ENCODE measurements around the gene DAZAP1.
"Not testable (repeated sequence)": the region's sequence is repeated elsewhere in the genome, so short reads cannot be mapped to it uniquely, and the experiment has no call there.

The DAZAP1 gene

GRCh38 chr19:1411255-1412191 lies 4.1 kb downstream of the DAZAP1 start:
- DNase-seq, result peak; percentile 82 to 88

- no peak for DNase-seq
Observed at GRCh38 chr19:1412323-1412923, 5.0 kb downstream of the DAZAP1 start.

DNA sequence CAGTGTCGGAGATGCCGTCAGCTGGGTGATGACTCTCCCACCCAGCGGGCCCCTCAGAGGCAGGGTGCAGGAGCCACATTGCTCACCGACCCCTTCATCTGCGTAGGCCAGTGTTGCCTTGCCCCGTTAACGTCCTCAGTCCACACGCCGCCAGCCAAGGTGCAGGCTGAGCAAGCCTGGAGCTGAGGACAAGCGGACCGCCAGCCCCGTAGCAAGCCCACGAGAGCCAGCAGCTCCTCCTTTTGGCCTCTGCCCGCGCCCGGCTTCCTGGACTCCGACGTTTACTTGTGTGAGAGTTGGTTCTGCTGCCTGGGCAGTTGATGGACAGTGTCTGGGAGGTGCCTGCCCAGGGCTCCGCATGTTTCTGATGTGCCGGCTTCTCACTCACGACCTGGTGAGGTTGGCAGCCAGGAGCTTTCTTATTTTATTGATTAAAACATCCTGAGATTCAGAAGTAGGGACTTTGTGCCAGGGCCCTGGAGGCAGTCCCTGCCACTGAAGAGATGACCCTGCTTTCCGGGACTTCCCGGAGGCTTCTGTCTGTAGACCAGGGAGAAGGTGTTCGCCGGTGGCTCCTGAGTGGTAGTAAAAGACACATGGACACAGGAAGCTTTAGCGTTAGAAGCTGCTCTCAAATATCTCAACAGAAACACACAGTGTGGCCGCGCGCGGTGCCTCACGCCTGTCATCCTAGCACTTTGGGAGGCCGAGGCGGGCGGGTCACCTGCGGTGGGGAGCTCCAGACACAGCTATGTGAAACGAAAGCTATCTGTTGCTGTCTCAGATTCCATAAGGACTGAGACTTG lies 5.8 kb downstream of the DAZAP1 start:
- no peak for DNase-seq

- DNase-seq, result no peak
Observed at GRCh38 chr19:1416014-1416841, 8.8 kb downstream of the DAZAP1 start.

DNA sequence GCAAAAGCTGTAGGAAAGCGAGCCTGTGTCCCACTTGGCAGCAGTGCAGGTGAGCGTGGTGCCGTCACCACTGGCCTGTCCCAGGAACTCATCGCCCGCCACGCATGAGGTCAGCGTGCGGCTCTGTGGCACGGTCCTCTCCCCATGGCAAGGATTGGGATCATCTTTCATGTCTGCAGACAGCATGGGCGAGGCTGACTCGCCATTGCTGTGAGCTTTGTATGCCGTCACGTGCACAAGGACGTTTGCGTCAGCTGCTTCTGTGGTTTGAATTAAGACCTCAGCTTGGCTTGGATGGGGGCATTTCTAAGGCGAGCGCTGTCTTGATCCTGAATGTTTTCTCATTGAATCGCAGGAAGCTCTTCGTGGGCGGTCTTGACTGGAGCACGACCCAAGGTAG lies 9.8 kb downstream of the DAZAP1 start:
- DNase-seq, result no peak

DNA sequence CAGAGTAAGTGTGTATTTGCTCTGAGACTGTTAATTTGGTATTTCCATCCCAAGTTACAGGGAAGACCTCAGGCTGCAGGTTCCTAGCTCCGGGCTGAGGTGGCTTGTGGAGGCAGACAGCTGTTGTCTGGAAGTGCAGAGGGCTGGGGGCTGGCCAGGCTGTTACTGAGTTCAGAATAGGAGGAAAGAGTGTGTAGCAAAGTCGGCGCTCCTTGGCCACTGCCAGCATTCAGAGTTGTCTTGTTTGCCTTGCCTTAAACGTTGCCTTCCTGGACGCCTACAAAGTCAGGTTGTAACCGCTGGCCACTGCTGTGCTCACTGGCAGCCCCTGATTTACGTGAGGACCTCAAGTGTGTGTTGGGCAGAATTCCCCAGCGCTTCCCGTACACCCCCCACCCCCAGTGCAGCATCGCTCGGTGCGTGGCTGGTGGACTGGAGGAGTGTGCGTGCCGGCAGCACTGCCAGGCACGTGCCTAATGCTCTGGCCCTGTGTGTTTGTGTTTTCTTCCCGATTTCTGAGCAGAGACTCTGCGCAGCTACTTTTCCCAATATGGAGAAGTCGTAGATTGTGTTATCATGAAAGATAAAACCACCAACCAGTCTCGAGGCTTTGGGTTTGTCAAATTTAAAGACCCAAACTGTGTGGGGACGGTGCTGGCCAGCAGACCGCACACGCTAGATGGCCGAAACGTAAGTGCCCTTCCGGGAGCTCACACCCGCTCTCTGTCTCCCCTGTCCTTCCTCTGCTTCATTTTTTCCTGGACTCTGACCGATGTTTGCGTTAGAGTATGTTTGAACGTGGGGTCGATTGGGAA lies 10.5 kb downstream of the DAZAP1 start:
- no peak for DNase-seq

DNA sequence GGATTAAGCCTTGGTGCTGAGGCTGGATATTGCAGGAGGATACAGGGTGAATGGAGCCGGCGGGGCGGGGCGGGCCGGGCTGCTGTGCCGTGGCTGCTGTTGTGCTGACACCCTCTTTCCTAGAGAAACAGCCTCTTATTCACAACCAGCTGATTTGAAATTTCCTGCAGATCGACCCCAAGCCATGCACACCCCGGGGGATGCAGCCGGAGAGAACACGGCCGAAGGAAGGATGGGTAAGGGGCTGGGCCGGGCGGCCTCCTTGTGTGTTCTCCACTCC lies 11.1 kb downstream of the DAZAP1 start:
- DNase-seq, result no peak

- DNase-seq, result no peak
Observed at GRCh38 chr19:1418951-1419738, 11.8 kb downstream of the DAZAP1 start.

DNA sequence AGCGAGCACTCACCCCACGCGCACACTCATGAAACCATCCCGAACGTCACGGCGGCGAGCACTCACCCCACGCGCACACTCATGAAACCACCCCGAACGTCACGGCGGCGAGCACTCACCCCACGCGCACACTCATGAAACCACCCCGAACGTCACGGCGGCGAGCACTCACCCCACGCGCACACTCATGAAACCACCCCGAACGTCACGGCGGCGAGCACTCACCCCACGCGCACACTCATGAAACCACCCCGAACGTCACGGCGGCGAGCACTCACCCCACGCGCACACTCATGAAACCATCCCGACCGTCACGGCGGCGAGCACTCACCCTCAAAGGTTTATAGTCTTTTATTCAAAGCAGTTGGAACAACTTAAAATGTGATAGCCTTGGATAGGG lies 12.7 kb downstream of the DAZAP1 start:
- not testable (repeated sequence) for DNase-seq

DNA sequence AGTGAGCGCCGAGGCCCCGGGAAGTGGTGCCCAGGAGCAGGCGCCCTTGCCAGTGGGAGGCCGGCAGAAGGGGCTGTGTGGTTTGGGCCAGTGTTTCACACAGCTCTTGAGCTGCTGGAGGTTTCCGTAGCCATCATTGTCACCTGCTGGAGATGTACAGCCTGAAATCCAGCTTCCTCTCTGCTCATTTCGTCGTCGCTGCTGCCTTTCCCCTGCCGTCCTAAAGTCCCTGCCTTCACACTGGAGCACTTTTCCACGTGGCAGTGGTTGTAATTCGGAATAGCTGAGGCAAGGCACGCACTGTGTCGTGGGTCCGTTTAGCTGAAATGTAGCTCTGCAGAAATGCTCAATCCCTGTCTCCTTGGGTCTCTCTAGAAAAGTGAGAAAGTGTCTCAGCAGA lies 13.2 kb downstream of the DAZAP1 start:
- DNase-seq, result no peak

- no peak for DNase-seq
Observed at GRCh38 chr19:1421218-1421957, 14.0 kb downstream of the DAZAP1 start.

DNA sequence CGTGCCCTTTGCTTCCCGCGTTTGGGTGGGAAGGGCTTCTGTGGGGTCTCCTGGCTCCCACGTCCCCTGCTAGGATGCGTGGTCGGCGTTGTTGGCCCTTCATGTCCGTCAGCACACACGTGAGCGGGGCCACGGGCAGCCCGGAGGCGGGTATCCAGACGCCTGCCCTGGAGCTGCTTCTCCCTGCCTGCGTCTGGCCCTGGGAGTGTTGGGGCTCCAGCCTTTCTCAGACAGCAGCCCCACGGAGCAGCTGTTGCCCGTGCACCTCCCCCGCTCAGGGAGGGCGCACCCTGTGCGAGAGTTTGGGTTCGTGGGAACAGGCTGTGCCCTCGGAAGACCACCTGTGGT lies 14.5 kb downstream of the DAZAP1 start:
- no peak for DNase-seq

DNA sequence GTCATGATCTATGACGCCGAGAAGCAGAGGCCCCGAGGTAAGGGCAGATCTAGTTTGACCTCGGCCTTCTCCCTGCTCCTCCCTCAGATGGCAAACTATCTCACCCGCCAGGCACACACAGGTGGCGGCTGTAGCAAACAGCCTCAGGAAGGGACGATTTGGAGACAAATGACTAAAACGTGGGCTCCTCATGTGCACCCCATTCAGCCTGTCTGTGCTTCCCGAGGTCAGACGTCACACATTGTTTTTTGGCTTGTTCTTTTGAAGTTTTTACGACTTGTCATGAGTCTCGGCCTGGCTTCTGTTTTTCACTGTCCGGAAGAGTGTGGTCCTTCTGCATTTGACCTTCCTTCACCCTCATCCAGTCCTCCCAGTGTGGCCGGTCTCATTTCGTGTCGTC lies 15.0 kb downstream of the DAZAP1 start:
- DNase-seq, result no peak

DNA sequence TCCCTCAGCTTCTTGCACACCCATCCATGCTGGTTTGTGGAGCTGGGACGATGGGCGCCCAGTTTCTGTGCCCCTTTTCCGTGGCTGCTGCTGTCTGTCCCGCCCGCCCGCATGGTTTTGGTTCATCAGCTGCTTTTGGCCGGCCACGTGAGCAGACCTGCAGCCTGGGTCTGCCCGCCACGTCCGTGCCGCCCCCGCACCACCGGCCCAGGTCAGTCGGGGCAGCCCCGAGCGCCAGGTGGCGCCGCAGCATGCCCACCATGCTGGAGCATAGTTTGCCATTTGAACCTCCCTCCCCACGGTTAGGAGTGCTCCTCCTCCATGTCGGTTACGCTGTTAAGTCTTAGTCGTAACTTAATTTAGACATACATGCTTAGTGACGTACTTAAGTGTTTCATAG lies 15.6 kb downstream of the DAZAP1 start:
- DNase-seq, result no peak

GRCh38 chr19:1423436-1424191 lies 16.2 kb downstream of the DAZAP1 start:
- no peak for DNase-seq

GRCh38 chr19:1424192-1424955 lies 17.0 kb downstream of the DAZAP1 start:
- no peak for DNase-seq

DNA sequence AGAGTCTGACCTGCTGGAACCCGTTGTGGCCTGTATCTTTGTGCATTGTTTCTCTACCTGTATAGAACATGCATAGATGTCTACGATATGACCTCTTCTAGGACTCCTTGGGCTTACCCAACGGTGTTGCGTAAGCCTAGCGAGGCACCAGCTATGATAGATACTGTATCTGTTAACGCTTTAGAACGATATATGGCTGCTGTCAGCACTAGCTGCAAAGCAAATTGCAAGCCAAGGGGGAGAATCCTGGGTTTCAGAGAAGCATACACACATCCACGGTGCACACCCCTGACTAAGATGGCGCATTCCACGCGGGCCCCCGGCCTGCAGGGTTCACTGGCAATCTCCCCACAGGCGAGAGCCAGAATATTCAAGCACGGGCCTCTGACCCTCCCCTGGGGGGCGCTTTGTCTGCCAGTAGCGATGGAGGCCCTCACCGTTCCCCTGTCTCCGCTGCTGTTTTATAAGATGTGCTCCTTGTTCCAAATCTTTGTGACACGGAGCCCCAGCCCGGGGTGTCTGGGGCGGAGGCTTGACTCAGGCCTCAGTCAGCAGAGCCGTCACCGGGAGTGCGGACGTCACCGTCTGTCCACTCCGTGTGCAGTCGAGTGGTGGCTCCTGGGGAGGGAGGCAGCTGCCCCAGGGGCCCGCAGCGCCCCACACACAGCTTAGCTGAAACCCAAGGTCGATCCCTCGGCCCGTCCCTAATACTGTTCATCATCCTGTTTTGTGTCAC lies 17.9 kb downstream of the DAZAP1 start:
- no peak for DNase-seq

GRCh38 chr19:1425902-1426301 lies 18.5 kb downstream of the DAZAP1 start:
- no peak for DNase-seq

All from NCI-H446 (cell line).